ENCODE data around the gene C1QTNF1. TPM values are rescaled to one million over a fixed set of nuclear protein-coding genes. Genes with fewer than 3 reads are reported as not detected.

C1QTNF1 gene
- total RNA-seq, 4 donors from 2014 or later: 15.7 to 38.1 (median 23.5) TPM

- TF ChIP-seq, protein P1, sequence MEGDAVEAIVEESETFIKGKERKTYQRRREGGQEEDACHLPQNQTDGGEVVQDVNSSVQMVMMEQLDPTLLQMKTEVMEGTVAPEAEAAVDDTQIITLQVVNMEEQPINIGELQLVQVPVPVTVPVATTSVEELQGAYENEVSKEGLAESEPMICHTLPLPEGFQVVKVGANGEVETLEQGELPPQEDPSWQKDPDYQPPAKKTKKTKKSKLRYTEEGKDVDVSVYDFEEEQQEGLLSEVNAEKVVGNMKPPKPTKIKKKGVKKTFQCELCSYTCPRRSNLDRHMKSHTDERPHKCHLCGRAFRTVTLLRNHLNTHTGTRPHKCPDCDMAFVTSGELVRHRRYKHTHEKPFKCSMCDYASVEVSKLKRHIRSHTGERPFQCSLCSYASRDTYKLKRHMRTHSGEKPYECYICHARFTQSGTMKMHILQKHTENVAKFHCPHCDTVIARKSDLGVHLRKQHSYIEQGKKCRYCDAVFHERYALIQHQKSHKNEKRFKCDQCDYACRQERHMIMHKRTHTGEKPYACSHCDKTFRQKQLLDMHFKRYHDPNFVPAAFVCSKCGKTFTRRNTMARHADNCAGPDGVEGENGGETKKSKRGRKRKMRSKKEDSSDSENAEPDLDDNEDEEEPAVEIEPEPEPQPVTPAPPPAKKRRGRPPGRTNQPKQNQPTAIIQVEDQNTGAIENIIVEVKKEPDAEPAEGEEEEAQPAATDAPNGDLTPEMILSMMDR (IDR thresholded peaks at IDR 0.05): no peak
- TF ChIP-seq EP300 (IDR thresholded peaks at IDR 0.05) (no peak), POLR2A (IDR thresholded peaks at IDR 0.05) (no peak), POLR2AphosphoS5 (IDR thresholded peaks at IDR 0.05) (no peak)
- Histone ChIP-seq H3K4me1 (no peaks in the 10 kb centered on the region), H3K27me3 (no peaks in the 10 kb centered on the region), H3K36me3 (no peaks in the 10 kb centered on the region), H3K9me3 (no peaks in the 10 kb centered on the region), H3K4me3 (no peak overlapping the region), H3K27ac (no peak overlapping the region)
- 94% methylated on average over 5 of the region's 6 CpGs for WGBS
- DNase-seq (ENCODE audit: low spot score in 2 of 2): peak in 1 of 2 donors; percentile 27
Measured at GRCh38 chr17:79066963-79067362, 43.0 kb downstream of the C1QTNF1 start.

GRCh38 chr17:79070266-79070880, 46.4 kb downstream of the C1QTNF1 start:
- no peak for DNase-seq (ENCODE audit: low spot score in 2 of 2)
- TF ChIP-seq POLR2A (IDR thresholded peaks at IDR 0.05): no peak
- TF ChIP-seq POLR2AphosphoS5 (IDR thresholded peaks at IDR 0.05): no peak
- TF ChIP-seq EP300 (IDR thresholded peaks at IDR 0.05): no peak
- TF ChIP-seq, protein P1 (IDR thresholded peaks at IDR 0.05): no peak
- H3K27ac ChIP-seq: no peak overlapping the region
- no peaks in the 10 kb centered on the region for H3K9me3 ChIP-seq
- no peak overlapping the region for H3K4me3 ChIP-seq
- H3K4me1 ChIP-seq: peaks cover 12% of the 10 kb centered on the region
- 87% methylated on average over 9 of the region's 9 CpGs for WGBS
- H3K27me3 ChIP-seq: no peaks in the 10 kb centered on the region
- no peaks in the 10 kb centered on the region for H3K36me3 ChIP-seq

DNA sequence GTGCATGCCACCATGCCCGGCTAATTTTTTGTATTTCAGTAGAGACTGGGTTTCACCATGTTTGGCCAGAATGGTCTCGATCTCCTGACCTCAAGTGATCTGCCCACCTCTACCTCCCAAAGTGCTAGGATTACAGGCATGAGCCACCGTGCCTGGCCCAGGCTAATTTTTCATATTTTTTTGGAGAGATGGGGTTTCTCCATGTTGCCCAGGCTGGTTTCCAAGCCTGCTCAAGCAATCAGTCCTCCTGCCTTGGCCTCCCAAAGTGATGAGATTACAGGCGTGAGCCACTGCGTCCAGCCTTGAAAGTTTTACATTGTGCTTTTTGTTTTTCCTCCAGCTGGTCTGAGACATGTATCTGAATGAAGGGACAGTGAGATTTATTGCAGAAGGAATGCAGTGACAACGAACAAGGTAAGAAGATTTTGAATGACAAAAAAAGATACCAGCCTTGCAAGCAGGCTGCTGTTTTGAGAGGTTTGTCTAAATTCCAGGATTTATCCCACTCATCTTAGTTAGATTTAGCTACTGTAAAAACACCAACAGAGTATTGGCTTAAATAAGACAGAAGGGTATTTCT, 47.3 kb downstream of the C1QTNF1 start:
- H3K36me3 ChIP-seq: no peaks in the 10 kb centered on the region
- H3K4me1 ChIP-seq: peaks cover 21% of the 10 kb centered on the region
- 83% methylated on average over 6 of the region's 6 CpGs for WGBS
- no peak overlapping the region for H3K27ac ChIP-seq
- TF ChIP-seq POLR2A (IDR thresholded peaks at IDR 0.05): no peak
- TF ChIP-seq, protein P1 (IDR thresholded peaks at IDR 0.05): no peak
- TF ChIP-seq POLR2AphosphoS5 (IDR thresholded peaks at IDR 0.05): no peak
- TF ChIP-seq EP300 (IDR thresholded peaks at IDR 0.05): no peak
- DNase-seq (ENCODE audit: low spot score in 2 of 2): no peak
- H3K27me3 ChIP-seq: no peaks in the 10 kb centered on the region
- H3K9me3 ChIP-seq: no peaks in the 10 kb centered on the region
- no peak overlapping the region for H3K4me3 ChIP-seq

GRCh38 chr17:79072544-79072943, 48.6 kb downstream of the C1QTNF1 start:
- TF ChIP-seq POLR2A (IDR thresholded peaks at IDR 0.05) (no peak), EP300 (IDR thresholded peaks at IDR 0.05) (no peak)
- DNase-seq (ENCODE audit: low spot score in 2 of 2): no peak
- WGBS: 67% methylated on average over 1 of the region's 10 CpGs
- H3K36me3 ChIP-seq: peaks cover 3% of the 10 kb centered on the region
- H3K27me3 ChIP-seq: no peaks in the 10 kb centered on the region
- H3K4me1 ChIP-seq: peaks cover 23% of the 10 kb centered on the region
- H3K27ac ChIP-seq: no peak overlapping the region
- no peaks in the 10 kb centered on the region for H3K9me3 ChIP-seq
- no peak overlapping the region for H3K4me3 ChIP-seq

DNA sequence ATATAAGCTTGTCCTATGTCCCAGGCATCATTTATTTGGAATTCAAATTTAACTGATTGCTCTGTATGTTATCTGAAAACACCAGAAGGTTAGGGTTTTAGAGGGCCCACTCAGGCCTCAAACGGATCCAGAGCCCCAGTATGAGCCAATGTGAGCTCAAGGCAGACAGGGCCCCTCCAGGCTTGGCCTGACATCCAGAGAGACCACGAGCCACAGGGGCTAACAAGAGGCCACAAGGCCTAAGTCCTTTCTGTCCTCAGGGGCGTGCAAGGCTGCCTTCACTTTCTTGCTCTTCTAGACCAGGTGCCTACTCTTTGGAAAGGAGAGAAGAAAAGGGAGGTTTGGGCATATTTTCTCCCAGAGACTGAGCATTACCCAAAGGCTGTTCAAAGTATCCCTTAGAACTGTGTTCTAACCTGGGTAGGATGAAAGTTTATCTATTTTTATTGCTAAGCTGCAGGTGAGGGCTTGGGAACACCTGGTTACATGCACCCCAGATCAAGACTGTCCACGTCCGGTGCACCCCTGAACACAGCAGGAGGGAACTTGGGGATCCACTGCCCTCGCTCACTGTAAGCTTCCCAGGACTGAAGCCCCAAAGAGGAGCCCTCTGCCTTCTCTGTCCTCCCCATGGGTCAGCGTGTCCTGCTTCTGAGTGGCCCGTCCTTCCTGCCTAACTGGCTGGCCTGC, 49.2 kb downstream of the C1QTNF1 start:
- peak overlapping the region; percentile 80 for H3K27ac ChIP-seq

More for the DNA sequence above, 49.2 kb downstream of the C1QTNF1 start:
- H3K27me3 ChIP-seq: no peaks in the 10 kb centered on the region
- 93% methylated on average over 7 of the region's 8 CpGs for WGBS
- TF ChIP-seq, protein P1 (IDR thresholded peaks at IDR 0.05): no peak
- TF ChIP-seq POLR2AphosphoS5 (IDR thresholded peaks at IDR 0.05) (no peak), EP300 (IDR thresholded peaks at IDR 0.05) (no peak), POLR2A (IDR thresholded peaks at IDR 0.05) (no peak)
- no peaks in the 10 kb centered on the region for H3K9me3 ChIP-seq
- peaks cover 23% of the 10 kb centered on the region for H3K4me1 ChIP-seq
- no peak for DNase-seq (ENCODE audit: low spot score in 2 of 2)
- no peak overlapping the region for H3K4me3 ChIP-seq
- H3K36me3 ChIP-seq: peaks cover 8% of the 10 kb centered on the region

Measured in suprapubic skin (tissue), 4 donors.